KG1 (cell line): ENCODE measurements around the gene ITSN1.
"Not testable (repeated sequence)": the region's sequence is repeated elsewhere in the genome, so short reads cannot be mapped to it uniquely, and the experiment has no call there.

Source experiments
- DNase-seq: peaks from one replicate; lab custom pipeline; 2025; lab: John Stamatoyannopoulos, UW

ITSN1 gene

GRCh38 chr21:33770542-33770941 is 128.2 kb downstream of the ITSN1 start:
- no peak for DNase-seq

GRCh38 chr21:33771976-33772375 is 129.7 kb downstream of the ITSN1 start:
- no peak for DNase-seq

GRCh38 chr21:33774551-33774950 is 132.2 kb downstream of the ITSN1 start:
- no peak for DNase-seq

- no peak for DNase-seq
Measured at GRCh38 chr21:33775100-33775828, 133.0 kb downstream of the ITSN1 start.

- DNase-seq: no peak
Measured at GRCh38 chr21:33780631-33781030, 138.3 kb downstream of the ITSN1 start.

GRCh38 chr21:33781121-33781520 is 138.8 kb downstream of the ITSN1 start:
- no peak for DNase-seq

- no peak for DNase-seq
Measured at GRCh38 chr21:33783187-33783979, 141.1 kb downstream of the ITSN1 start.

- no peak for DNase-seq
Measured at GRCh38 chr21:33787431-33787830, 145.1 kb downstream of the ITSN1 start.

GRCh38 chr21:33788438-33788837 is 146.1 kb downstream of the ITSN1 start:
- DNase-seq: not testable (repeated sequence)

GRCh38 chr21:33789697-33790096 is 147.4 kb downstream of the ITSN1 start:
- no peak for DNase-seq

- no peak for DNase-seq
Measured at GRCh38 chr21:33791073-33791472, 148.8 kb downstream of the ITSN1 start.

- DNase-seq: no peak
Measured at GRCh38 chr21:33794596-33794995, 152.3 kb downstream of the ITSN1 start.

- no peak for DNase-seq
Measured at GRCh38 chr21:33797565-33797964, 155.3 kb downstream of the ITSN1 start.

- DNase-seq: no peak
Measured at GRCh38 chr21:33799378-33800090, 157.2 kb downstream of the ITSN1 start.

GRCh38 chr21:33800753-33801423 is 158.6 kb downstream of the ITSN1 start:
- DNase-seq: no peak

- DNase-seq: no peak
Measured at GRCh38 chr21:33801424-33802405, 159.4 kb downstream of the ITSN1 start.

- DNase-seq: no peak
Measured at GRCh38 chr21:33802481-33802880, 160.2 kb downstream of the ITSN1 start.

GRCh38 chr21:33808715-33809367 is 166.5 kb downstream of the ITSN1 start:
- no peak for DNase-seq

GRCh38 chr21:33810766-33811165 is 168.5 kb downstream of the ITSN1 start:
- DNase-seq: no peak
